Fibroblast of lung (primary cell): ENCODE measurements around the gene LEO1. TPM values are rescaled to one million over a fixed set of nuclear protein-coding genes. Genes with fewer than 3 reads are reported as not detected.

Source experiments
- DNase-seq, 2 donors: peaks; one replicate each; pipeline versions ENCODE4 v3.0.0 to v3.0.0-alpha.2; 2010; ENCODE audit warnings: low read depth in 2 of 2
- H2AFZ ChIP-seq: 2 replicates; pipeline ENCODE4 v1.5.1; 2012; ENCODE audit warnings: low read length, control low read depth, inconsistent platforms
- H3K27ac ChIP-seq: 2 replicates; pipeline ENCODE4 v1.5.1; 2011; ENCODE audit warnings: low read length, control low read depth; ENCODE audit not compliant: insufficient read depth
- H3K27me3 ChIP-seq: 2 replicates; pipeline ENCODE4 v1.5.1; 2011; ENCODE audit warnings: mild to moderate bottlenecking, low read length; ENCODE audit not compliant: control insufficient read depth, insufficient read depth
- H3K36me3 ChIP-seq: 2 replicates; pipeline ENCODE4 v1.5.1; 2011; ENCODE audit warnings: low read length; ENCODE audit not compliant: control insufficient read depth, insufficient read depth
- H3K4me1 ChIP-seq: 2 replicates; pipeline ENCODE4 v1.5.1; 2011; ENCODE audit warnings: low read length; ENCODE audit not compliant: control insufficient read depth, insufficient read depth; ENCODE audit errors: extremely low read depth
- H3K4me2 ChIP-seq: 2 replicates; pipeline ENCODE4 v1.5.1; 2011; ENCODE audit warnings: low read length, control low read depth; ENCODE audit not compliant: insufficient read depth; ENCODE audit errors: extremely low read depth
- H3K4me3 ChIP-seq, 4 experiments: fragments of 200-600 bp in 1 of 4; sonication (generic) in 1 of 4; replicated peaks in 1 of 4; 2 replicates each; pipeline ENCODE4 v1.5.1; 2011 to 2016; ENCODE audit warnings: low read length in 4 of 4, low read depth in 3 of 4, mild to moderate bottlenecking in 3 of 4, control low read depth in 2 of 4, inconsistent platforms in 1 of 4, mixed read lengths in 1 of 4; ENCODE audit not compliant: insufficient read depth in 1 of 4; ENCODE audit errors: control extremely low read depth in 1 of 4
- H3K79me2 ChIP-seq: 2 replicates; pipeline ENCODE4 v1.5.1; 2012; ENCODE audit warnings: mild to moderate bottlenecking, low read length, inconsistent platforms; ENCODE audit not compliant: control insufficient read depth, insufficient read depth
- H3K9ac ChIP-seq: 2 replicates; pipeline ENCODE4 v1.5.1; 2011; ENCODE audit warnings: mild to moderate bottlenecking, low read length, control low read depth; ENCODE audit not compliant: insufficient read depth
- H3K9me3 ChIP-seq: 2 replicates; pipeline ENCODE4 v1.5.1; 2012; ENCODE audit warnings: low read depth, low read length; ENCODE audit not compliant: control insufficient read depth, insufficient read depth
- H4K20me1 ChIP-seq: 2 replicates; pipeline ENCODE4 v1.5.1; 2011; ENCODE audit warnings: low read length; ENCODE audit not compliant: control insufficient read depth, insufficient read depth; ENCODE audit errors: extremely low read depth
- EZH2 ChIP-seq: IDR thresholded peaks from 2 replicates; pipeline ENCODE4 v1.5.1; 2012; ENCODE audit warnings: low read length, control low read depth, mild to moderate bottlenecking; ENCODE audit errors: missing control alignments
- polyA plus RNA-seq, 2 donors: library from polyadenylated mRNA; depleted of rRNA in 1 of 2; stranded (reverse) in 1 of 2; unstranded in 1 of 2; fragments of >200 nt; gene quantifications; 2 replicates each; pipeline ENCODE4 v1.2.1, GENCODE V29; 2011 to 2012; ENCODE audit warnings: missing spikeins in 1 of 2
- total RNA-seq: library from RNA; depleted of rRNA; stranded (reverse); fragments of >200 nt; gene quantifications from 2 replicates; pipeline ENCODE4 v1.2.1, GENCODE V29; 2014
- TF ChIP-seq, protein P1 (sequence below), 2 donors: IDR thresholded peaks in 1 of 2; conservative IDR thresholded peaks in 1 of 2; 1 replicate in 1 of 2; 2 replicates in 1 of 2; pipeline ENCODE4 v1.5.1; 2011 to 2012; ENCODE audit warnings: low read length in 2 of 2, control low read depth in 1 of 2, inconsistent platforms in 1 of 2, low read depth in 1 of 2, mild to moderate bottlenecking in 1 of 2

Gene LEO1
- total and polyA plus RNA-seq, 2 donors (not counting 1 experiment from before 2014, with no cell fraction given) = 12.9 to 21.3 TPM

- no peak overlapping the region for H3K4me3 ChIP-seq
- no peaks in the 10 kb centered on the region for H3K9me3 ChIP-seq
- H3K36me3 ChIP-seq = peaks cover 1% of the 10 kb centered on the region
These were observed 62.0 kb downstream of the LEO1 start for GRCh38 chr15:51909584-51909983.

DNA sequence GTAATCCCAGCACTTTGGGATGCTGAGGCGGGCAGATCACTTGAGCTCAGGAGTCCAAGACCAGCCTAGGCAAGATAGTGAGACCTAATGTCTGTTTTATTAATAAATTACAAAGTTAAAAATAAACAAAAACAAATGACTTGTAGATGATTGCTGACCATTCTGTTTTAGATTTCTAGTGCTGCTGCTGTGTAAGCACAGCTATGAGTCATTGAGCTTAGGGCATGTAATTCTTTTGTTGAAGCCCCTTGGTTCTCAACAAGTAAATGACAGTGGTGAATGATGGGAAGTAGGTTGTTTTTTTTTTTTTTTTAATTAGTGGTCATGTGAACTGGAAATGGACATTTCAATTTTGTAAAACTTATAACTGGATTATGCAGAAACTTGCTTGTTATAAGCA lies 63.3 kb downstream of the LEO1 start:
- H3K4me3 ChIP-seq = no peak overlapping the region
- H3K36me3 ChIP-seq = peaks cover 1% of the 10 kb centered on the region
- TF ChIP-seq EZH2 = no peak
- TF ChIP-seq, protein P1, sequence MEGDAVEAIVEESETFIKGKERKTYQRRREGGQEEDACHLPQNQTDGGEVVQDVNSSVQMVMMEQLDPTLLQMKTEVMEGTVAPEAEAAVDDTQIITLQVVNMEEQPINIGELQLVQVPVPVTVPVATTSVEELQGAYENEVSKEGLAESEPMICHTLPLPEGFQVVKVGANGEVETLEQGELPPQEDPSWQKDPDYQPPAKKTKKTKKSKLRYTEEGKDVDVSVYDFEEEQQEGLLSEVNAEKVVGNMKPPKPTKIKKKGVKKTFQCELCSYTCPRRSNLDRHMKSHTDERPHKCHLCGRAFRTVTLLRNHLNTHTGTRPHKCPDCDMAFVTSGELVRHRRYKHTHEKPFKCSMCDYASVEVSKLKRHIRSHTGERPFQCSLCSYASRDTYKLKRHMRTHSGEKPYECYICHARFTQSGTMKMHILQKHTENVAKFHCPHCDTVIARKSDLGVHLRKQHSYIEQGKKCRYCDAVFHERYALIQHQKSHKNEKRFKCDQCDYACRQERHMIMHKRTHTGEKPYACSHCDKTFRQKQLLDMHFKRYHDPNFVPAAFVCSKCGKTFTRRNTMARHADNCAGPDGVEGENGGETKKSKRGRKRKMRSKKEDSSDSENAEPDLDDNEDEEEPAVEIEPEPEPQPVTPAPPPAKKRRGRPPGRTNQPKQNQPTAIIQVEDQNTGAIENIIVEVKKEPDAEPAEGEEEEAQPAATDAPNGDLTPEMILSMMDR (conservative IDR thresholded peaks at IDR 0.05 in 1 of 2, IDR thresholded peaks at IDR 0.05 in 1 of 2; ENCODE audit: low read depth in 1 of 2, low read length in 2 of 2) = no peak
- H3K9ac ChIP-seq = no peak overlapping the region
- H2AFZ ChIP-seq = no peak overlapping the region
- no peaks in the 10 kb centered on the region for H3K79me2 ChIP-seq
- H3K27me3 ChIP-seq = no peaks in the 10 kb centered on the region
- no peaks in the 10 kb centered on the region for H3K4me1 ChIP-seq
- H3K9me3 ChIP-seq = no peaks in the 10 kb centered on the region
- H3K27ac ChIP-seq = no peak overlapping the region
- peak; percentile 43 to 51 for DNase-seq
- no peak overlapping the region for H3K4me2 ChIP-seq
- no peaks in the 10 kb centered on the region for H4K20me1 ChIP-seq

More at GRCh38 chr15:51909584-51909983, 62.0 kb downstream of the LEO1 start:
- Histone ChIP-seq H3K27me3 (no peaks in the 10 kb centered on the region), H4K20me1 (no peaks in the 10 kb centered on the region), H3K9ac (no peak overlapping the region), H3K27ac (no peak overlapping the region), H3K4me1 (no peaks in the 10 kb centered on the region), H2AFZ (no peak overlapping the region), H3K4me2 (no peak overlapping the region), H3K79me2 (no peaks in the 10 kb centered on the region)
- TF ChIP-seq, protein P1 (conservative IDR thresholded peaks at IDR 0.05 in 1 of 2, IDR thresholded peaks at IDR 0.05 in 1 of 2; ENCODE audit: low read depth in 1 of 2, low read length in 2 of 2) = no peak
- no peak for TF ChIP-seq EZH2
- DNase-seq = peak in 1 of 2 donors; percentile 51

GRCh38 chr15:51907136-51907862 lies 64.3 kb downstream of the LEO1 start:
- Histone ChIP-seq H4K20me1 (no peaks in the 10 kb centered on the region), H3K27ac (no peak overlapping the region), H3K4me1 (no peaks in the 10 kb centered on the region), H3K36me3 (peaks cover 3% of the 10 kb centered on the region), H2AFZ (no peak overlapping the region), H3K27me3 (no peaks in the 10 kb centered on the region), H3K9me3 (no peaks in the 10 kb centered on the region), H3K9ac (no peak overlapping the region), H3K4me2 (no peak overlapping the region), H3K79me2 (no peaks in the 10 kb centered on the region), H3K4me3 (no peak overlapping the region)
- DNase-seq = peak; percentile 42 to 55
- TF ChIP-seq, protein P1 (conservative IDR thresholded peaks at IDR 0.05 in 1 of 2, IDR thresholded peaks at IDR 0.05 in 1 of 2; ENCODE audit: low read depth in 1 of 2, low read length in 2 of 2) = peak in 1 of 2 donors; percentile 2
- no peak for TF ChIP-seq EZH2
